ENCODE measurements around the gene RAB11FIP4. TPM values are rescaled to one million over a fixed set of nuclear protein-coding genes. Genes with fewer than 3 reads are reported as not detected.

Gene RAB11FIP4
- total and polyA plus RNA-seq, 2 of the 13 experiments (the other 11 are each of a cell fraction or from before 2014, with no cell fraction given) = 28.0 to 89.3 TPM

DNA sequence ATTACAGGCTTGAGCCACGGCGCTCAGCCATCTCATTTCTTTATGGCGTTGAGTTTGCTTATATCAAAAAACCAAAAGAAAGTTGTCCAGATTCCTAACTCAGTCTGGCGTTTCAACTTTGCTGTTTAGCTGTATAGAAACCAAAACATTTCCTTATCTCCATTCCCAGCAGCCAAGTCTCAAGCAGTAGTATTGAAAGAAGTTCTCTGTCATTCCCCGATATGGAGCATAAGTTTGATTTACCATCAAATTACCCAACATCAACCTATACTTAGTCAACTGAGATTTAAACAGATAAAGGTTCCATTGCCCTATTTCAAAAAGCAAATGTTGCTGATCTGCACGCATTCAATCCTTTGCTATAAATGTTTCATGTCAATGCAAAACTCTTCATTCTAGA lies 27.5 kb upstream of the RAB11FIP4 start:
- POLR2A ChIA-PET = no interaction called here
- FAIRE-seq (no peak), DNase-seq (ENCODE audit: low spot score) (no peak), ATAC-seq (no peak)
- no TSS peak for BruUV-seq (replicated peaks)
- no peak for TF ChIP-seq NCOA5 (CRISPR knock-in tag; IDR thresholded peaks at IDR 0.05)
- TF ChIP-seq ZNF589 (CRISPR knock-in tag; conservative IDR thresholded peaks at IDR 0.05) = no peak
- TF ChIP-seq ZNF496 (CRISPR knock-in tag; IDR thresholded peaks at IDR 0.05; ENCODE audit: insufficient replicate concordance) = no peak
- TF ChIP-seq HNF4G (IDR thresholded peaks at IDR 0.05; ENCODE audit: borderline replicate concordance, low read depth, low read length) = no peak
- no peak for TF ChIP-seq HNF4G (CRISPR knock-in tag; IDR thresholded peaks at IDR 0.05; ENCODE audit: borderline replicate concordance, low read depth)
- TF ChIP-seq ZNF484 (CRISPR knock-in tag; IDR thresholded peaks at IDR 0.05; ENCODE audit: borderline replicate concordance, low read depth) = no peak
- no peak for TF ChIP-seq ZBTB14 (CRISPR knock-in tag; IDR thresholded peaks at IDR 0.05)
- TF ChIP-seq ZNF263 (CRISPR knock-in tag; IDR thresholded peaks at IDR 0.05) = no peak
- no peak for TF ChIP-seq KDM5A (IDR thresholded peaks at IDR 0.05; ENCODE audit: borderline replicate concordance, low read length)
- no peak for TF ChIP-seq MIER3 (CRISPR knock-in tag; IDR thresholded peaks at IDR 0.05; ENCODE audit: borderline replicate concordance)
- TF ChIP-seq MBD4 (IDR thresholded peaks at IDR 0.05; ENCODE audit: borderline replicate concordance, low read length) = no peak
- no peak for TF ChIP-seq MED1 (CRISPR knock-in tag; IDR thresholded peaks at IDR 0.05)
- TF ChIP-seq EZH2 (conservative IDR thresholded peaks at IDR 0.05; ENCODE audit: low read depth, low read length) = no peak
- TF ChIP-seq ZBTB4 (CRISPR knock-in tag; IDR thresholded peaks at IDR 0.05; ENCODE audit: borderline replicate concordance) = no peak
- no peak for TF ChIP-seq POGK (CRISPR knock-in tag; conservative IDR thresholded peaks at IDR 0.05)
- TF ChIP-seq KDM1A (CRISPR knock-in tag; IDR thresholded peaks at IDR 0.05) = no peak
- TF ChIP-seq HMG20B (CRISPR knock-in tag; conservative IDR thresholded peaks at IDR 0.05) = no peak
- TF ChIP-seq ADNP (CRISPR knock-in tag; IDR thresholded peaks at IDR 0.05) = no peak
- no peak for TF ChIP-seq HOXA9 (CRISPR knock-in tag; IDR thresholded peaks at IDR 0.05; ENCODE audit: borderline replicate concordance)
- intact Hi-C loops (cut with micrococcal nuclease; ENCODE audit: unreplicated experiment) = no loop called here
- 97% methylated on average over 6 of the region's 6 CpGs for WGBS (ENCODE audit: low lambda C conversion rate)
- Histone ChIP-seq H3K9me3 (ENCODE audit: low read length) (no peaks in the 10 kb centered on the region), H3K27me3 (ENCODE audit: control insufficient read depth in 1 of 2, insufficient read depth in 2 of 2, low read length in 2 of 2) (no peaks in the 10 kb centered on the region), H3K27ac (ENCODE audit: extremely low read length, insufficient read depth, low read length) (no peak overlapping the region), H3K9ac (ENCODE audit: insufficient read depth, low read depth, low read length) (no peak overlapping the region), H3K4me1 (ENCODE audit: insufficient read depth, low read length) (no peaks in the 10 kb centered on the region), H3K36me3 (replicated peaks in 1 of 2; ENCODE audit: control insufficient read depth in 1 of 2, insufficient read depth in 2 of 2, low read length in 2 of 2) (peaks cover 4 to 22% of the 10 kb centered on the region in 2 experiments), H4K20me1 (ENCODE audit: insufficient read depth, low read length) (no peaks in the 10 kb centered on the region), H2AFZ (ENCODE audit: low read length) (no peak overlapping the region), H3K4me3 (replicated peaks in 1 of 3; ENCODE audit: insufficient read depth in 1 of 3, low read depth in 2 of 3, low read length in 3 of 3) (no peak overlapping the region), H3K4me2 (ENCODE audit: low read depth, low read length) (no peak overlapping the region), H3K79me2 (ENCODE audit: insufficient read depth, low read length) (no peaks in the 10 kb centered on the region)
- CTCF ChIA-PET (ENCODE audit: low intra/inter-chr PET ratio, low total read pairs) = no interaction called here
- in situ Hi-C loops (cut with HindIII; ENCODE audit: extremely low pct_ligation_motif_present, low pct_unique_long_range_greater_than_20kb) = loop anchor here (10.0 kb wide), 1 partner anchor 349 kb away; no protein-coding TSS in a partner anchor

All from HepG2 (cell line).